RKO (cell line): ENCODE measurements around the gene THADA.

ENCODE experiments used
- DNase-seq: peaks from one replicate; pipeline ENCODE4 v3.0.0-alpha.2; 2016; ENCODE audit warnings: low spot score

Gene THADA

GRCh38 chr2:43438858-43439655 lies 156.8 kb downstream of the THADA start:
- peak; percentile 50 for DNase-seq

- DNase-seq = no peak
Measured at GRCh38 chr2:43438342-43438741, 157.5 kb downstream of the THADA start.

GRCh38 chr2:43437363-43437762 lies 158.5 kb downstream of the THADA start:
- no peak for DNase-seq

GRCh38 chr2:43436431-43436830 lies 159.4 kb downstream of the THADA start:
- no peak for DNase-seq

- DNase-seq = no peak
Measured at GRCh38 chr2:43435746-43436145, 160.1 kb downstream of the THADA start.

- no peak for DNase-seq
Measured at GRCh38 chr2:43430489-43430888, 165.3 kb downstream of the THADA start.

GRCh38 chr2:43429369-43429768 lies 166.5 kb downstream of the THADA start:
- DNase-seq = no peak

- DNase-seq = no peak
Measured at GRCh38 chr2:43427032-43427424, 168.8 kb downstream of the THADA start.

GRCh38 chr2:43426305-43427031 lies 169.4 kb downstream of the THADA start:
- peak; percentile 14 for DNase-seq

GRCh38 chr2:43425659-43426058 lies 170.2 kb downstream of the THADA start:
- no peak for DNase-seq

GRCh38 chr2:43424262-43425207 lies 171.3 kb downstream of the THADA start:
- DNase-seq = no peak

- DNase-seq = no peak
Measured at GRCh38 chr2:43423941-43424261, 171.9 kb downstream of the THADA start.

- DNase-seq = no peak
Measured at GRCh38 chr2:43421194-43421593, 174.6 kb downstream of the THADA start.

GRCh38 chr2:43420389-43420801 lies 175.4 kb downstream of the THADA start:
- DNase-seq = no peak

- DNase-seq = no peak
Measured at GRCh38 chr2:43419876-43420275, 176.0 kb downstream of the THADA start.

- no peak for DNase-seq
Measured at GRCh38 chr2:43419243-43419642, 176.6 kb downstream of the THADA start.

- DNase-seq = no peak
Measured at GRCh38 chr2:43418680-43419079, 177.2 kb downstream of the THADA start.

- no peak for DNase-seq
Measured at GRCh38 chr2:43417300-43417699, 178.5 kb downstream of the THADA start.

GRCh38 chr2:43415592-43415991 lies 180.2 kb downstream of the THADA start:
- DNase-seq = no peak

- DNase-seq = no peak
Measured at GRCh38 chr2:43414586-43415135, 181.2 kb downstream of the THADA start.

- no peak for DNase-seq
Measured at GRCh38 chr2:43414033-43414432, 181.8 kb downstream of the THADA start.

- no peak for DNase-seq
Measured at GRCh38 chr2:43412114-43412753, 183.6 kb downstream of the THADA start.
